Superior temporal gyrus (tissue), 1 donor: Measurements from ENCODE around the gene ABCC4.

Experiments
- DNase-seq: peaks from one replicate; pipeline ENCODE4 v3.0.0-alpha.2; 2016; ENCODE audit errors: extremely low spot score

The ABCC4 gene

DNA sequence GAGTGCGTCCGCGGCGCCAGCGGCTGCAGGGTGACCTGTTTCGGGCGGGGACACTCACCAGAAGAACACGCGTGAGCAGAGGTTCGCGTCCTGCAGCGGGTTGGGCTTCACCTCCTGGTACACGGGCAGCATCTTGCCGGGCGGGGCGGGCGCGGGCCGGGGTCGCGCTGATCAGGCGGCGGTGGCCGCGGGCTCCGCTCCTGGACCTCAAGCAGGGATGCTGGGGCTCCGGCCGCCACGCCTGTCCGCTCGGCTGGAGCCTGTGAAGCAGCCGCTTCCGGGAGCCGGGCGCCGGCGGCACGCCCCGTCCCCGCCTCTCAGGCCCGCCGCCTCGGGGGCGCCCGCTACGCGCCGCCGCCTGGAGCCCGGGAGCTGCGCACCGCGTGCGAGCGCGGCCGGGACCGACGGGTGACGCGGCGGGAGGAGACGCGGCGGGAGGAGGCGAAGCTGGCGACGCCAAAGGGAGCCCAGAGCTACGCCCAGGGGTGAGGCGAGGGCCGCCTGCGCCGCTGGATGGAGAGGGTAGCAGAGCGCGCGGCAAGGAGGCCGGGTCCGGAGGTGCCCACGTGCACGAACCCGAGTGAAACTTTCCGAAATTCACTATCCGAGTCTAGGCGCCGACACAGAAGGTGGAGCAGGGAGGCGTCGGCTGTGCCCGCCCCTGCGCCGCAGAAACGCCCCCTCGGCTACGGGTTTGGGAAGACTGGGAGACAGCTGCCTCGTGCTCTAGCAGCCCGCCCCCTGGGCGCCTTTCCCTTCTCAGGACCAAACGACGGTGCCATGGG is at the start of gene ABCC4:
Gene ABCC4, minus strand, starts transcription at position 269 of the 785 bp plus-strand sequence. Its CDS starts 137 bp downstream, at position 132.
- DNase-seq = no peak

GRCh38 chr13:95349267-95349666 is 48.0 kb upstream of the ABCC4 start:
- DNase-seq = no peak

GRCh38 chr13:95343944-95344343 is 42.7 kb upstream of the ABCC4 start:
- no peak for DNase-seq

DNA sequence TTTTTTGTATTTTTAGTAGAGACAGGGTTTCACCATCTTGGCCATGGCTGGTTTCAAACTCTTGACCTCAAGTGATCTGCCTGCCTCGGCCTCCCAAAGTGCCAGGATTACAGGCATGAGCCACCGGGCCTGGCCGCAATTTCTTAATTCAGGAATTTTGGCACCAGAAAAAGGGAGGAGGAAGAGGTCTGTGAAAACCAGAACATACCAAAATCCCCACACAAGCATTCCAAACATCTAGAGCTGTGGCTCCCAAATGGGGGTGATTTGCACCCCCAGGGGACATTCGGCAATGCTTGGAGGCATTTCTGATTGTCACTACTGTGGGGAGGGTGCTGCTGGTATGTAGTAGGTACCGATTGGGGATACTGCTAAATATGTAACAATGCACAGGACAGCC is 40.2 kb upstream of the ABCC4 start:
- no peak for DNase-seq

DNA sequence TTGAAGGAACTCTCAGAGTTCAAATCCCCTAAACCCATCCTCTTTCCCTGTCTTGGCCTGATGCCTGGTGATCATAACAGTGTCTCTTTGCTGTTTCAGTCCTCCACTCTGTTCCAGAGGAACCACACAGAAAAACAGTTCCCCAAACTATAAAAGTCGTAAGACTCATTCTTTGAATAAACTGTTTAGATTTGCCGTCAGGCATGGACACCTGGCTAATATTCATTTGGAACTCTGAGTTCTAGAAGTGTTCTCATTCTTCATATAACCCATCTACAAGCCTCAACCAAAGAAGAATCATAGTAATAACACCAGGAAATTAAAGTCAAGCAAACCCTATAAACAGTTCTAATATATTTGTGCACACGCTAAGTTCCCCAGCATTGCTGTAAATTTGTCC is 37.7 kb upstream of the ABCC4 start:
- no peak for DNase-seq

DNA sequence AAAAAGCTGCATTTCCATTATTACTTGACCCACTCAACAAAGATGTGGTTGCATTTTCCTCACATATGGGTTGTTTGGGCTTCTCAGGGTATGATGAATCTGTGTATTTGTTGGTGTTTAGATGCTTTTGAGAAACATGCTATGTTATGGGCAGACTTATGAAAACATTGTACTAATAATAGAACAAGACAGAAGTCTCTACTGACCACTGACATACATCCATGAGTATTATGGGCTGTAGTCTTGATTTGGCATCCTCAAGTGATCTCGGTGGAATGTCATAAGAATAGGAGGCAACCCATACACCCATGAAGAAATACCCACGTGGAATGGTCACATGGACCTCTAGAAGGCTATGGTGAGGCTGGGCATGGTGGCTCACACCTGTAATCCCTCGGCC is 36.3 kb upstream of the ABCC4 start:
- DNase-seq = no peak

- no peak for DNase-seq
These were observed 34.4 kb upstream of the ABCC4 start for GRCh38 chr13:95335667-95336066.

- DNase-seq = no peak
These were observed 27.1 kb upstream of the ABCC4 start for GRCh38 chr13:95328386-95328785.

GRCh38 chr13:95327190-95327589 is 25.9 kb upstream of the ABCC4 start:
- DNase-seq = no peak

DNA sequence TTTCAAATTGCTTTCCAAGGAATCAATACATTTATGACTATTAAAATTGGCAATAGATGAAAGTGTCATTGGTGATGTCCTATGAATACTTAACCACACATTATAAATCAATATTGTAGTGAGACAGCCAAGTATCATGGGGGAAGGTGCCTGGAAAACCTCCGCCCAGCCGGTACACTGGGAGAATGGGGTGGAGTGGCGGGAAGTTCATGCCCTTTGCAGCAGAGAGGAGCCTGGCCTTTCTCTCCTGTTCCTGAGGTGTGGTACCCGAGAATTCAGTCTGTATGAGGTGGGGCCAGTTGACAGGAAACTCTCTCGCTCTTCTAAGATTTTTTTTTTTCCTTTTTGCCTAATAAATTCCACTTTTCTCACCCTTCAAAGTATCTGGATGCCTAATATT is 25.4 kb upstream of the ABCC4 start:
- DNase-seq = no peak

DNA sequence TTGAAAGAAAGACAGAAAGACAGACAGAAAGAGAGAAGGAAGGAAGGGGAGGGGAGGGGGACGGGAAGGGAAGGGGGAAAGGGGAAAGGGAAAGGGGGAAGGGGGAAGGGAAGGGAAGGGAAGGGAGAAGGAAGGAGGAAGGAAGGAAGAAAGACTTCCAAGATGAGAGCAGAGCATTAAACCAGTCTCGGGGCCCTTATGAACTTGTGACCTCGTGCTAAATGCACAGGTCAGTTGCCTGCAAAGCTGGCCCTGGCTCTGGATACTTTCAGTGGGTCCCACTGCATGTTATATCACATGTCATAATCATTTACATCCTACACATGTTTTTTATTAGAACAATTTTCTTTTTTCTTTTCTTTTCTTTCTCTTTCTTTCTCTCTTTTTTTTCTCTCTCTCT is 24.2 kb upstream of the ABCC4 start:
- DNase-seq = no peak

DNA sequence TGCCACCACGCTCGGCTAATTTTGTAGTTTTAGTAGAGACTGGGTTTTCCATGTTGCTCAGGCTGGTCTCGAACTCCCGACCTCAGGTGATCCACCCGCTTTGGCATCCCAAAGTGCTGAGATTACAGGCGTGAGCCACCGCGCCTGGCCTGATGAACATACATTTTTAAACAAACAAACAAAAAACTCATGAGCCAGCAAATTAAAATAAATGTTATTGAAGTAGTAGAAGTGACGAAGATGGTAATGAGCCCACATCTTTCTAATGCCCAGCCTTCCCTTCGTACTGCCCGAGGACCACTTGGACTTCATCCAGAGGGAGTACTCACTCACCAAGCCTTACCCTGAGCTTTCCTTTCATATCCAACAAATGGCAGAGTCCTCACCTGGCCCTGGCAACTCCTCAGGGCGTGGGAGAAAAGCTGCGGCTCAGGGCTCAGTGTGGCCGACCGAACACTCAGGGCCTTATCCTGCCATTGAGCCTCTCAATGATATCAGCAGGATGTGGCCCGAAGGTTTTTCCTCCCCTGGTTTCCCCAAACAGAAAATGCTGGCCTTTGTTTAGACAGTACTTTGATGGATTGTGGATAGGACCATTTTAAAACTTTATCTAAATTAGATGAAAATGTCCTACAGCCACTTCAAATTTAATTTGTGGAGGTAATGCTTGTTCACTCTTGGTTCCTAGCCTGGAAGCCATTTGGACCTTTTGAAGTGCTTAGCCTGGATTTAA is 22.8 kb upstream of the ABCC4 start:
- no peak for DNase-seq

GRCh38 chr13:95319551-95320274 is 18.5 kb upstream of the ABCC4 start:
- no peak for DNase-seq

DNA sequence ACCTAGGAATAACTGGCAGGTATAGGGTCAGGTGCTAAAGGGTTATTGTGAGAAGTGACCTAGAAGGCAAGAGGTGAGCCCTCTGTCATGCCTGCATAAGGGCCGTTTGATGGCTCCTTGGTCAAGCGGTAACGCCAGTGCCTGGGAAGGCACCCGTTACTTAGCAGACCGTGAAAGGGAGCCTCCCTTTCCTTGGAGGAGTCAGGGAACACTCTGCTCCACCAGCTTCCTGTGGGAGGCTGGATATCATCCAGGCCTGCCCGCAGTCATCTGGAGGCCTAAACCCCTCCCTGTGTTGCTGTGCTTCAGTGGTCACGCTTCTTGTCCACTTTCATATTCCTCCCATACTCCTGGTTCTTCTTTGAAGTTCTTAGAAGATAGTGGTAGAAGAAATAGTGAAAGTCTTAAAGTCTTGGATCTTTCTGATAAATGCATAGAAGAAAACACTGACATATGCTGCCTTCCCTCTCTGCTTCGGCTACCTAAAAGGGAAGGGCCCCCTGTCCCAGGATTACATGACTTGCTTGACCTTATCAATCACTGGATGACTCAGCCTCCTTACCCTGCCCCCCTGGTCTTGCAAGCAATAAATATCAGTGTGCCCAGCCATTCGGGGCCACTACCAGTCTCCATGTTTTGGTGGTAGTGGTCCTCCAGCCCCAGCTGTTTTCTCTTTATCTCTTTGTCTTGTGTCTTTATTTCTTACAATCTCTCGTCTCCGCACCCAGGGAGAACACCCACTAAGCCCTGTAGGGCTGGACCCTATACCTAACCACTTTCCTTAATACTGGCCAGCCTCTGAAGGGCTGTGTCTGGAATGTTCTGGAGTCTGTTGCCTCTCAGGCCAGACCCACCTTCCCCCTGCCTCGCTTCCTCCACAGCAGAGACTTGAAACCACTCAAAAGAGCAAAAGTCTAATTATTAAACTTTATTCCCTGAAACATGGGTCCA is 16.1 kb upstream of the ABCC4 start:
- DNase-seq = no peak

GRCh38 chr13:95315752-95316151 is 14.5 kb upstream of the ABCC4 start:
- DNase-seq = no peak

DNA sequence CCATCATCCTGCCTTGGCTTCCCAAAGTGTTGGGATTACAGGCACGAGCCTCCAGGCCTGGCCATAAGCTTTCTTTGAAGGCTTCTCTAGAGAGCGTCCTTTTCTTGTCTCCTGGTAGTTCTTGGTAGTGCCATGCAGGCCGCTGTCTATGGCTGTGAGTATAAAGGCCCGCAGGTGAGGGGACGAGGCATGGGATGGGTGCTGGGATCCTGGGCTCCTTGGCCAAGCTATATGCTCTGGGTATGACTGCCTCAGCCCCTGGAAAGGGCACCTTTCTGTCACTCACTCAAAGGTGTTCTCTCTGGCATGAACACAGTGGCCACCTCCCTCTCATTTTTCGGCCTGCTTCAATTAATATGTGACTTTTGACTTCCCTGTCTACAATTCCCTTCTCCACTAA is 6.3 kb upstream of the ABCC4 start:
- no peak for DNase-seq

DNA sequence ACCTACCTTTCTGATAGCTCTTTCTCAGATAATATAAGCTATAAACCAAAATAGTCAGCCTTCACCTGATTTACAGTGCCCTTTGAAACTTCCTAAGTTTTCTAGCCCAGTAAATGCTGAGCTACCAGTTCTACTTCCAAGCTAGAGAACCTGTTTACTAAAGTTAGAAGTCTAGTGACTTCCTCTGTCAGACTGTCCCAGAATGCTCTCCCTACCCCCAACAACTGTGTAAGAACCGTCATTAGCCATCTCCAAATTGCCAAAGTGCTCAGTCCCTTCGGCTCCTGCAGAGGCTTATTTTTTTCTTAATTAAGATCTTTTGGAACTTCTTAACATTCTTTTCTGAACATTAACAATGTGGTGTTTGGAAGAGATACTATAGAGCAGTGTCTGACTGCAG is 3.2 kb upstream of the ABCC4 start:
- DNase-seq = no peak

GRCh38 chr13:95301968-95302393 is 730 bp upstream of the ABCC4 start:
- DNase-seq = no peak

DNA sequence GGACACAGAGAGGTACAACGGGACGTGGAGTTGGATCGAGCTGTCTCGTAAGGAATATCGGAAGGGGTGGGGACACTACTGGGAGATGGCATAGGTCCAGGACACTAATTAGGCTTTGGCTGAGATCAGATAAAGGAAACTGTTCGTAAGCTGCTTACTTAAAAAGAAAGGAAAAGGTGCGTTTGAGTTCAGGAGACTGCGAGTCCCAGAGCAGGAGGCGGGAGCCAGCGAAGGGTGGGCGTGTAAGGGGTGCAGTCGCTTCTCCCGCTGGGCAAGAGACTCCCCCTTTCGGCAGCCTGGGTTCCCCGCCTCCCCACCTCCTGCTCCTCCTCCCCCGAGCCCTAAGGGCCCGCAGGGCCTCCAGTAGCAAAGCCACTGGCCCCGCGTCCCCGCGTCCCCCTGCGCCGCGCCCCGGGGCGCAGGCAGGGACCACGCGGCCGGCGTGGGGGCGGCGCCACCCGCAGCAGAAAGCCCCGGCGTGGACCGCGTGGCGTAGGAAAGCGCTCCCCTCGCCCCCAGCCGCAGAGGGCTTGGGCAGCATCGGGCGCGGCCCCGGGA is 547 bp downstream of the ABCC4 start:
- DNase-seq = no peak

GRCh38 chr13:95298971-95299621 is 2.2 kb downstream of the ABCC4 start:
- DNase-seq = no peak
